Thyroid gland (tissue), 4 donors: ENCODE data around the gene RNF20. TPM values are rescaled to one million over a fixed set of nuclear protein-coding genes. Genes with fewer than 3 reads are reported as not detected.

Source experiments
- DNase-seq, 2 donors: peaks; one replicate each; pipeline ENCODE4 v3.0.0-alpha.2; 2019
- H3K27ac ChIP-seq, 3 donors: fragments of 200-600 bp; sonication (generic); 1 replicate in 2 of 3; 2 replicates in 1 of 3; pipeline ENCODE4 v1.5.1; 2016 to 2019; ENCODE audit warnings: mild to moderate bottlenecking in 1 of 3, moderate library complexity in 1 of 3
- H3K27me3 ChIP-seq: fragments of 200-600 bp; sonication (generic); one replicate; pipeline ENCODE4 v1.5.1; 2019
- H3K36me3 ChIP-seq, 2 donors: fragments of 200-600 bp; sonication (generic); one replicate each; pipeline ENCODE4 v1.5.1; 2016 to 2019
- H3K4me1 ChIP-seq, 2 donors: fragments of 200-600 bp; sonication (generic); one replicate each; pipeline ENCODE4 v1.5.1; 2017 to 2019
- H3K4me3 ChIP-seq, 3 donors: fragments of 200-600 bp; sonication (generic); replicated peaks in 1 of 3; 1 replicate in 2 of 3; 2 replicates in 1 of 3; pipeline ENCODE4 v1.5.1; 2016; ENCODE audit warnings: mild to moderate bottlenecking in 1 of 3
- H3K9me3 ChIP-seq: fragments of 200-600 bp; sonication (generic); one replicate; pipeline ENCODE4 v1.5.1; 2017
- POLR2A ChIP-seq, 2 donors: fragments of 450-650 bp; IDR thresholded peaks; one replicate each; pipeline ENCODE4 v1.6.1; 2017; ENCODE audit warnings: antibody characterized with exemption in 2 of 2, mild to moderate bottlenecking in 2 of 2, moderate library complexity in 1 of 2
- WGBS, 2 donors: methylation state at CpG; one replicate each; pipeline ENCODE4 v1.1.5; 2017; 5-methylcytosine and 5-hydroxymethylcytosine counted together
- intact Hi-C: fragments of 100-400 bp; cut with DNase I; formaldehyde crosslinking; loops from one replicate; pipeline ENCODE4 v1.15.1; 2023
- total RNA-seq, 4 donors: library from RNA; depleted of rRNA; stranded (reverse); fragments of >200 nt; gene quantifications; one replicate each; pipeline ENCODE4 v1.2.3, GENCODE V29; 2016
- TF ChIP-seq, protein P1 (sequence below), 6 experiments: fragments of 200-600 bp in 3 of 6; fragments of 450-650 bp in 3 of 6; sonication (generic) in 3 of 6; IDR thresholded peaks; one replicate each; pipeline ENCODE4 v1.5.1; 2016 to 2019; ENCODE audit warnings: antibody characterized with exemption in 6 of 6, mild to moderate bottlenecking in 2 of 6, inconsistent platforms in 1 of 6, moderate library complexity in 1 of 6

RNF20 gene
- total RNA-seq, 4 donors from 2014 or later: 26.1 to 31.5 (median 26.7) TPM

- TF ChIP-seq POLR2A (IDR thresholded peaks at IDR 0.05): no peak
- TF ChIP-seq, protein P1, sequence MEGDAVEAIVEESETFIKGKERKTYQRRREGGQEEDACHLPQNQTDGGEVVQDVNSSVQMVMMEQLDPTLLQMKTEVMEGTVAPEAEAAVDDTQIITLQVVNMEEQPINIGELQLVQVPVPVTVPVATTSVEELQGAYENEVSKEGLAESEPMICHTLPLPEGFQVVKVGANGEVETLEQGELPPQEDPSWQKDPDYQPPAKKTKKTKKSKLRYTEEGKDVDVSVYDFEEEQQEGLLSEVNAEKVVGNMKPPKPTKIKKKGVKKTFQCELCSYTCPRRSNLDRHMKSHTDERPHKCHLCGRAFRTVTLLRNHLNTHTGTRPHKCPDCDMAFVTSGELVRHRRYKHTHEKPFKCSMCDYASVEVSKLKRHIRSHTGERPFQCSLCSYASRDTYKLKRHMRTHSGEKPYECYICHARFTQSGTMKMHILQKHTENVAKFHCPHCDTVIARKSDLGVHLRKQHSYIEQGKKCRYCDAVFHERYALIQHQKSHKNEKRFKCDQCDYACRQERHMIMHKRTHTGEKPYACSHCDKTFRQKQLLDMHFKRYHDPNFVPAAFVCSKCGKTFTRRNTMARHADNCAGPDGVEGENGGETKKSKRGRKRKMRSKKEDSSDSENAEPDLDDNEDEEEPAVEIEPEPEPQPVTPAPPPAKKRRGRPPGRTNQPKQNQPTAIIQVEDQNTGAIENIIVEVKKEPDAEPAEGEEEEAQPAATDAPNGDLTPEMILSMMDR (IDR thresholded peaks at IDR 0.05): no peak
- WGBS, 2 donors: 51 to 57% methylated on average over 2 of the region's 2 CpGs
- intact Hi-C loops: no loop called here
Observed at GRCh38 chr9:101572316-101572715, 38.7 kb downstream of the RNF20 start.

GRCh38 chr9:101574731-101575333, 41.2 kb downstream of the RNF20 start:
- no peak overlapping the region for H3K4me3 ChIP-seq
- H3K36me3 ChIP-seq: peaks cover 0 to 4% of the 10 kb centered on the region in 2 donors
- intact Hi-C loops: no loop called here
- no peak for DNase-seq
- TF ChIP-seq, protein P1 (IDR thresholded peaks at IDR 0.05): no peak
- TF ChIP-seq POLR2A (IDR thresholded peaks at IDR 0.05): no peak
- H3K27me3 ChIP-seq: no peaks in the 10 kb centered on the region
- no peaks in the 10 kb centered on the region for H3K4me1 ChIP-seq
- H3K27ac ChIP-seq: no peak overlapping the region
- no peaks in the 10 kb centered on the region for H3K9me3 ChIP-seq

More at GRCh38 chr9:101572316-101572715, 38.7 kb downstream of the RNF20 start:
- Histone ChIP-seq H3K4me3 (no peak overlapping the region), H3K9me3 (no peaks in the 10 kb centered on the region), H3K4me1 (no peaks in the 10 kb centered on the region), H3K36me3 (peaks cover 0 to 8% of the 10 kb centered on the region in 2 donors), H3K27ac (no peak overlapping the region), H3K27me3 (no peaks in the 10 kb centered on the region)
- DNase-seq: no peak

GRCh38 chr9:101578378-101578777, 44.7 kb downstream of the RNF20 start:
- H3K4me1 ChIP-seq: no peaks in the 10 kb centered on the region
- intact Hi-C loops: no loop called here
- no peaks in the 10 kb centered on the region for H3K36me3 ChIP-seq
- H3K27me3 ChIP-seq: no peaks in the 10 kb centered on the region
- WGBS, 2 donors: 80 to 88% methylated on average over 3 of the region's 3 CpGs
- H3K4me3 ChIP-seq: no peak overlapping the region
- no peak for TF ChIP-seq POLR2A (IDR thresholded peaks at IDR 0.05)
- TF ChIP-seq, protein P1 (IDR thresholded peaks at IDR 0.05): no peak
- DNase-seq: no peak
- no peak overlapping the region for H3K27ac ChIP-seq
- H3K9me3 ChIP-seq: no peaks in the 10 kb centered on the region

- TF ChIP-seq POLR2A (IDR thresholded peaks at IDR 0.05): no peak
- TF ChIP-seq, protein P1 (IDR thresholded peaks at IDR 0.05): no peak
- H3K4me1 ChIP-seq: no peaks in the 10 kb centered on the region
- intact Hi-C loops: no loop called here
- WGBS, 2 donors: 91 to 93% methylated on average over 6 of the region's 6 CpGs
- H3K9me3 ChIP-seq: no peaks in the 10 kb centered on the region
- no peak for DNase-seq
- no peaks in the 10 kb centered on the region for H3K36me3 ChIP-seq
- H3K27ac ChIP-seq: no peak overlapping the region
- H3K27me3 ChIP-seq: no peaks in the 10 kb centered on the region
- H3K4me3 ChIP-seq: no peak overlapping the region
Observed at GRCh38 chr9:101579711-101580545, 46.3 kb downstream of the RNF20 start.

- Histone ChIP-seq H3K27me3 (no peaks in the 10 kb centered on the region), H3K4me1 (no peaks in the 10 kb centered on the region), H3K36me3 (no peaks in the 10 kb centered on the region), H3K9me3 (no peaks in the 10 kb centered on the region), H3K27ac (no peak overlapping the region), H3K4me3 (no peak overlapping the region)
- TF ChIP-seq, protein P1 (IDR thresholded peaks at IDR 0.05): no peak
- TF ChIP-seq POLR2A (IDR thresholded peaks at IDR 0.05): no peak
- WGBS, 2 donors: 84 to 85% methylated on average over 1 of the region's 1 CpG
- no peak for DNase-seq
- intact Hi-C loops: no loop called here
Observed at GRCh38 chr9:101582553-101582952, 48.9 kb downstream of the RNF20 start.
